H9 (cell line): ENCODE data around the gene CFAP45. TPM values are rescaled to one million over a fixed set of nuclear protein-coding genes. Genes with fewer than 3 reads are reported as not detected.

ENCODE experiments used
- DNase-seq: peaks from one replicate; pipeline ENCODE4 v3.0.0-alpha.2; 2017
- H2AFZ ChIP-seq: one replicate; pipeline ENCODE4 v1.6.1; 2013; ENCODE audit warnings: mild to moderate bottlenecking, low read length, control low read depth, moderate library complexity
- H2AK5ac ChIP-seq: 2 replicates; pipeline ENCODE4 v1.6.1; 2013; ENCODE audit warnings: low read length, control low read depth, mixed read lengths; ENCODE audit not compliant: insufficient read length
- H2BK120ac ChIP-seq: one replicate; pipeline ENCODE4 v1.6.1; 2013; ENCODE audit warnings: low read depth, mild to moderate bottlenecking, low read length, control low read depth, inconsistent platforms; ENCODE audit not compliant: poor library complexity, severe bottlenecking
- H2BK12ac ChIP-seq: 2 replicates; pipeline ENCODE4 v1.6.1; 2013; ENCODE audit warnings: low read length, control low read depth, mixed read lengths, low read depth; ENCODE audit not compliant: insufficient read length
- H2BK15ac ChIP-seq: 2 replicates; pipeline ENCODE4 v1.6.1; 2013; ENCODE audit warnings: low read depth, low read length, control low read depth
- H2BK20ac ChIP-seq: one replicate; pipeline ENCODE4 v1.6.1; 2013; ENCODE audit warnings: low read depth, mild to moderate bottlenecking, low read length, control low read depth, inconsistent platforms; ENCODE audit not compliant: poor library complexity, severe bottlenecking
- H2BK5ac ChIP-seq: 2 replicates; pipeline ENCODE4 v1.6.1; 2013; ENCODE audit warnings: low read length, control low read depth, mixed read lengths; ENCODE audit not compliant: insufficient read length
- H3K14ac ChIP-seq: 2 replicates; pipeline ENCODE4 v1.6.1; 2013; ENCODE audit warnings: low read length, control low read depth; ENCODE audit not compliant: insufficient read depth
- H3K18ac ChIP-seq: 2 replicates; pipeline ENCODE4 v1.6.1; 2013; ENCODE audit warnings: low read depth, mild to moderate bottlenecking, mixed read lengths, low read length, control low read depth; ENCODE audit not compliant: insufficient read length
- H3K23ac ChIP-seq: 2 replicates; pipeline ENCODE4 v1.6.1; 2013; ENCODE audit warnings: low read length, control low read depth, mixed read lengths, low read depth; ENCODE audit not compliant: insufficient read length
- H3K23me2 ChIP-seq: 2 replicates; pipeline ENCODE4 v1.6.1; 2013; ENCODE audit warnings: low read depth, mild to moderate bottlenecking, mixed read lengths, low read length, control low read depth; ENCODE audit not compliant: insufficient read length, poor library complexity, severe bottlenecking
- H3K27ac ChIP-seq: 2 replicates; pipeline ENCODE4 v1.5.1; 2013; ENCODE audit warnings: low read length, control low read depth, mixed read lengths, low read depth; ENCODE audit not compliant: insufficient read length
- H3K27me3 ChIP-seq: 2 replicates; pipeline ENCODE4 v1.6.1; 2013; ENCODE audit warnings: low read length, control low read depth, inconsistent platforms; ENCODE audit not compliant: insufficient read depth
- H3K4ac ChIP-seq: 2 replicates; pipeline ENCODE4 v1.6.1; 2013; ENCODE audit warnings: low read depth, mild to moderate bottlenecking, control low read depth, inconsistent platforms, low read length, moderate library complexity
- H3K4me1 ChIP-seq: 2 replicates; pipeline ENCODE4 v1.6.1; 2013; ENCODE audit warnings: low read length, control low read depth, inconsistent platforms; ENCODE audit not compliant: insufficient read depth
- H3K4me2 ChIP-seq: 2 replicates; pipeline ENCODE4 v1.6.1; 2013; ENCODE audit warnings: low read length, control low read depth, mixed read lengths; ENCODE audit not compliant: insufficient read length, insufficient read depth
- H3K56ac ChIP-seq: 2 replicates; pipeline ENCODE4 v1.6.1; 2013; ENCODE audit warnings: low read depth, mild to moderate bottlenecking, mixed read lengths, low read length, control low read depth; ENCODE audit not compliant: insufficient read length
- H3K79me1 ChIP-seq: 2 replicates; pipeline ENCODE4 v1.6.1; 2013; ENCODE audit warnings: low read depth, mild to moderate bottlenecking, moderate library complexity, low read length, control low read depth, inconsistent platforms; ENCODE audit not compliant: insufficient read depth, poor library complexity, severe bottlenecking
- H3K79me2 ChIP-seq: 2 replicates; pipeline ENCODE4 v1.6.1; 2013; ENCODE audit warnings: low read length, control low read depth, inconsistent platforms; ENCODE audit not compliant: insufficient read depth
- H3K9ac ChIP-seq: 2 replicates; pipeline ENCODE4 v1.6.1; 2013; ENCODE audit warnings: low read length, control low read depth, mixed read lengths; ENCODE audit not compliant: insufficient read length; ENCODE audit errors: extremely low read depth
- H3K9me3 ChIP-seq: one replicate; pipeline ENCODE4 v1.6.1; 2013; ENCODE audit warnings: low read depth, low read length, inconsistent platforms; ENCODE audit not compliant: control insufficient read depth
- H3T11ph ChIP-seq: one replicate; pipeline ENCODE4 v1.6.1; 2013; ENCODE audit warnings: mild to moderate bottlenecking, low read length, control low read depth, inconsistent platforms
- H4K20me1 ChIP-seq: one replicate; pipeline ENCODE4 v1.6.1; 2013; ENCODE audit not compliant: control insufficient read depth, insufficient read length, insufficient read depth
- H4K5ac ChIP-seq: 2 replicates; pipeline ENCODE4 v1.6.1; 2013; ENCODE audit warnings: low read depth, mild to moderate bottlenecking, mixed read lengths, low read length, control low read depth; ENCODE audit not compliant: insufficient read length
- H4K8ac ChIP-seq: replicated peaks from 2 replicates; pipeline ENCODE4 v1.6.1; 2013; ENCODE audit warnings: low read length, control low read depth, mixed read lengths, low read depth; ENCODE audit not compliant: insufficient read length
- H4K91ac ChIP-seq: 2 replicates; pipeline ENCODE4 v1.6.1; 2013; ENCODE audit warnings: low read depth, mild to moderate bottlenecking, moderate library complexity, mixed read lengths, low read length, control low read depth; ENCODE audit not compliant: insufficient read length
- H3K27ac Mint-ChIP-seq, 3 experiments: 2 replicates in 2 of 3; 3 replicates in 1 of 3; pipeline ENCODE4 v1.8.0; 2020 to 2021; ENCODE audit warnings: mixed read lengths in 3 of 3, mild to moderate bottlenecking in 1 of 3, moderate library complexity in 1 of 3
- H3K27me3 Mint-ChIP-seq: 2 replicates; pipeline ENCODE4 v1.8.0; 2021; ENCODE audit warnings: low read depth, mild to moderate bottlenecking, moderate library complexity, mixed read lengths
- H3K36me3 Mint-ChIP-seq, 3 experiments: 2 replicates in 2 of 3; 3 replicates in 1 of 3; pipeline ENCODE4 v1.8.0; 2020 to 2021; ENCODE audit warnings: low read depth in 3 of 3, mixed read lengths in 3 of 3; ENCODE audit not compliant: insufficient read depth in 1 of 3
- H3K4me1 Mint-ChIP-seq, 2 experiments: 2 replicates each; pipeline ENCODE4 v1.8.0; 2020; ENCODE audit warnings: mixed read lengths in 2 of 2
- H3K4me3 Mint-ChIP-seq, 2 experiments: 2 replicates in 1 of 2; 3 replicates in 1 of 2; pipeline ENCODE4 v1.8.0; 2020 to 2021; ENCODE audit warnings: mild to moderate bottlenecking in 2 of 2, mixed read lengths in 2 of 2, moderate library complexity in 1 of 2
- H3K9me3 Mint-ChIP-seq, 2 experiments: 2 replicates in 1 of 2; 3 replicates in 1 of 2; pipeline ENCODE4 v1.8.0; 2020; ENCODE audit warnings: mild to moderate bottlenecking in 2 of 2, mixed read lengths in 2 of 2, moderate library complexity in 1 of 2
- WGBS: extraction: QIAGEN DNeasy Blood & Tissue Kit; methylation state at CpG from one replicate; pipeline ENCODE4 v1.1.7; 2013; ENCODE audit warnings: missing lambda C conversion rate, low lambda C conversion rate, mixed read lengths; ENCODE audit not compliant: insufficient read length; ENCODE audit errors: extremely low coverage; 5-methylcytosine and 5-hydroxymethylcytosine counted together
- total RNA-seq: library from RNA; stranded (reverse); gene quantifications from 2 replicates; pipeline ENCODE4 v1.2.1, GENCODE V29; 2021
- TF ChIP-seq, protein P1 (sequence below): fragments of 200-600 bp; sonication (generic); conservative IDR thresholded peaks from 3 replicates; pipeline ENCODE4 v1.8.0; 2021; ENCODE audit warnings: antibody characterized with exemption, mild to moderate bottlenecking

CFAP45 gene
- total RNA-seq, 1 experiment from 2014 or later, result 0.85 TPM

DNA sequence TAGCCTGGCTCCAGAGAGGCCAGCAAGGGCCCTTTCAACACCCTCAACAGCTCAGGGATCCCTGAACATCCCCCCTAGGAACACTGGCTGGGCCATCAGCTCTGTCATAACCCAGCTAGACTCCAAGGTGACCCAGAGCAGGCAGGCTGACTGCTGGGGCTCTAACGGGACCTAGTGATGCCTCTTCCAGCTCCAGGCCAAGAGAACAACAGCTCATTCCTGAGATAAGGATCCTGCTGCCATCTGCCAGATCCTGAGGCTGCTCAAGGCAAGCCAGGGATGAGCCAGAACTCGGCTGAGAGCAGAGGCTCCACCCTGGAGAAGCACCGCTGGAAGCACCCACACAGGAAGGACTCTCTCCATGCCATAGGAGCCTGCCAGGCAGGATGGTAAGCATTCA, 39.5 kb downstream of the CFAP45 start:
- Mint-ChIP-seq H3K27me3 (peaks cover 42% of the 10 kb centered on the region), H3K27ac (no peak overlapping the region), H3K4me1 (peaks cover 9 to 13% of the 10 kb centered on the region in 2 experiments), H3K36me3 (no peaks in the 10 kb centered on the region), H3K4me3 (no peak overlapping the region), H3K9me3 (no peaks in the 10 kb centered on the region)
- no peak overlapping the region for H4K5ac ChIP-seq
- no peak overlapping the region for H3K23ac ChIP-seq
- TF ChIP-seq, protein P1, sequence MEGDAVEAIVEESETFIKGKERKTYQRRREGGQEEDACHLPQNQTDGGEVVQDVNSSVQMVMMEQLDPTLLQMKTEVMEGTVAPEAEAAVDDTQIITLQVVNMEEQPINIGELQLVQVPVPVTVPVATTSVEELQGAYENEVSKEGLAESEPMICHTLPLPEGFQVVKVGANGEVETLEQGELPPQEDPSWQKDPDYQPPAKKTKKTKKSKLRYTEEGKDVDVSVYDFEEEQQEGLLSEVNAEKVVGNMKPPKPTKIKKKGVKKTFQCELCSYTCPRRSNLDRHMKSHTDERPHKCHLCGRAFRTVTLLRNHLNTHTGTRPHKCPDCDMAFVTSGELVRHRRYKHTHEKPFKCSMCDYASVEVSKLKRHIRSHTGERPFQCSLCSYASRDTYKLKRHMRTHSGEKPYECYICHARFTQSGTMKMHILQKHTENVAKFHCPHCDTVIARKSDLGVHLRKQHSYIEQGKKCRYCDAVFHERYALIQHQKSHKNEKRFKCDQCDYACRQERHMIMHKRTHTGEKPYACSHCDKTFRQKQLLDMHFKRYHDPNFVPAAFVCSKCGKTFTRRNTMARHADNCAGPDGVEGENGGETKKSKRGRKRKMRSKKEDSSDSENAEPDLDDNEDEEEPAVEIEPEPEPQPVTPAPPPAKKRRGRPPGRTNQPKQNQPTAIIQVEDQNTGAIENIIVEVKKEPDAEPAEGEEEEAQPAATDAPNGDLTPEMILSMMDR, result no peak
- no peak overlapping the region for H3K9ac ChIP-seq
- H3K23me2 ChIP-seq, result no peaks in the 10 kb centered on the region
- no peaks in the 10 kb centered on the region for H3K4me1 ChIP-seq
- H2BK120ac ChIP-seq, result no peak overlapping the region
- no peak overlapping the region for H3K4me2 ChIP-seq
- H4K91ac ChIP-seq, result no peak overlapping the region
- no peak overlapping the region for H3K27ac ChIP-seq
- H2BK5ac ChIP-seq, result no peak overlapping the region
- H2AK5ac ChIP-seq, result no peak overlapping the region
- peak overlapping the region; percentile 12; the same call in 1 of the 2 replicates for H3K14ac ChIP-seq
- no peak overlapping the region for H2BK15ac ChIP-seq
- H3K4ac ChIP-seq, result no peak overlapping the region
- H4K8ac ChIP-seq, result no peak overlapping the region
- H3T11ph ChIP-seq, result no peak overlapping the region
- no peak overlapping the region for H3K56ac ChIP-seq
- peaks cover 2% of the 10 kb centered on the region for H4K20me1 ChIP-seq
- no peak for DNase-seq
- H2BK20ac ChIP-seq, result no peak overlapping the region
- no peaks in the 10 kb centered on the region for H3K79me2 ChIP-seq
- H3K18ac ChIP-seq, result no peak overlapping the region
- no CpG with 5 or more reads among the region's 3 CpGs for WGBS
- no peaks in the 10 kb centered on the region; the same call in 1 of the 2 replicates for H3K27me3 ChIP-seq
- H3K9me3 ChIP-seq, result no peaks in the 10 kb centered on the region
- H3K79me1 ChIP-seq, result no peaks in the 10 kb centered on the region
- no peak overlapping the region for H2BK12ac ChIP-seq
- no peak overlapping the region for H2AFZ ChIP-seq
